Lower leg skin (tissue), 3 donors: ENCODE data around the gene TLK2.

Source experiments
- CTCF ChIP-seq, 3 donors: fragments of 450-650 bp; IDR thresholded peaks; one replicate each; pipeline ENCODE4 v1.5.1; 2016; ENCODE audit warnings: antibody characterized with exemption in 3 of 3, mild to moderate bottlenecking in 3 of 3, moderate library complexity in 2 of 3
- POLR2A ChIP-seq, 2 donors: fragments of 450-650 bp; IDR thresholded peaks; one replicate each; pipeline ENCODE4 v1.6.1; 2016 to 2017; ENCODE audit warnings: antibody characterized with exemption in 2 of 2, mild to moderate bottlenecking in 1 of 2, moderate library complexity in 1 of 2

- TF ChIP-seq CTCF (IDR thresholded peaks at IDR 0.05) = no peak
- TF ChIP-seq POLR2A (IDR thresholded peaks at IDR 0.05) = no peak
Measured at GRCh38 chr17:62656446-62656845, 177.8 kb downstream of the TLK2 start.
